HepG2 (cell line): ENCODE results near the gene CRTC2. TPM values are rescaled to one million over a fixed set of nuclear protein-coding genes. Genes with fewer than 3 reads are reported as not detected.

ENCODE experiments used
- CC2D1A ChIP-seq: sonication (generic); formaldehyde crosslinking; IDR thresholded peaks from 2 replicates; pipeline ENCODE4 v1.8.1; 2023; ENCODE audit warnings: mild to moderate bottlenecking, missing genetic modification reagents
- HDAC1 ChIP-seq: sonication (generic); formaldehyde crosslinking; IDR thresholded peaks from 2 replicates; pipeline ENCODE4 v1.5.1; 2020; ENCODE audit warnings: mild to moderate bottlenecking, missing genetic modification reagents
- KAT7 ChIP-seq: IDR thresholded peaks from 2 replicates; pipeline ENCODE4 v1.6.1; 2018; ENCODE audit warnings: borderline replicate concordance, missing compliant biosample characterization
- NAIF1 ChIP-seq: sonication (generic); formaldehyde crosslinking; IDR thresholded peaks from 2 replicates; pipeline ENCODE4 v1.5.0; 2020; ENCODE audit warnings: mild to moderate bottlenecking, missing genetic modification reagents, borderline replicate concordance
- POGZ ChIP-seq: sonication (generic); formaldehyde crosslinking; IDR thresholded peaks from 2 replicates; pipeline ENCODE4 v1.4.0; 2020; ENCODE audit warnings: mild to moderate bottlenecking, missing genetic modification reagents
- PRDM10 ChIP-seq: sonication (generic); formaldehyde crosslinking; IDR thresholded peaks from 2 replicates; pipeline ENCODE4 v1.4.0; 2020; ENCODE audit warnings: low read depth, missing genetic modification reagents
- REPIN1 ChIP-seq: sonication (generic); formaldehyde crosslinking; IDR thresholded peaks from 2 replicates; pipeline ENCODE4 v1.8.0; 2022; ENCODE audit warnings: missing genetic modification reagents, low read depth, mild to moderate bottlenecking, borderline replicate concordance
- RFXAP ChIP-seq: sonication (generic); formaldehyde crosslinking; IDR thresholded peaks from 2 replicates; pipeline ENCODE4 v1.4.0; 2020; ENCODE audit warnings: missing genetic modification reagents, borderline replicate concordance
- SIX1 ChIP-seq: sonication (generic); formaldehyde crosslinking; IDR thresholded peaks from 2 replicates; pipeline ENCODE4 v1.4.0; 2020; ENCODE audit warnings: missing genetic modification reagents, borderline replicate concordance
- SKIL ChIP-seq: sonication (generic); formaldehyde crosslinking; IDR thresholded peaks from 2 replicates; pipeline ENCODE4 v1.8.0; 2022; ENCODE audit warnings: missing genetic modification reagents, mild to moderate bottlenecking, moderate library complexity, borderline replicate concordance
- SOX13 ChIP-seq, 3 experiments: fragments of 450-650 bp in 1 of 3; sonication (generic) in 1 of 3; formaldehyde crosslinking in 1 of 3; IDR thresholded peaks in 2 of 3; conservative IDR thresholded peaks in 1 of 3; 2 replicates each; pipeline versions ENCODE4 v1.5.0 to v1.6.1; 2016 to 2020; ENCODE audit warnings: antibody characterized with exemption in 1 of 3, mild to moderate bottlenecking in 1 of 3, missing compliant biosample characterization in 1 of 3, missing genetic modification reagents in 1 of 3, moderate library complexity in 1 of 3
- U2AF1 ChIP-seq: fragments of 200-400 bp; formaldehyde crosslinking; optimal IDR thresholded peaks from 2 replicates; pipeline ENCODE3; 2017; ENCODE audit warnings: mild to moderate bottlenecking, low read depth, low read length
- ZBTB34 ChIP-seq: sonication (generic); formaldehyde crosslinking; IDR thresholded peaks from 2 replicates; pipeline ENCODE4 v1.8.0; 2022; ENCODE audit warnings: mild to moderate bottlenecking, missing genetic modification reagents
- ZFP36L1 ChIP-seq: sonication (generic); formaldehyde crosslinking; IDR thresholded peaks from 2 replicates; pipeline ENCODE4 v1.8.0; 2022; ENCODE audit warnings: mild to moderate bottlenecking, missing genetic modification reagents, moderate library complexity
- ZKSCAN5 ChIP-seq: sonication (generic); formaldehyde crosslinking; IDR thresholded peaks from 2 replicates; pipeline ENCODE4 v1.5.1; 2020; ENCODE audit warnings: mild to moderate bottlenecking, missing genetic modification reagents
- ZNF260 ChIP-seq: sonication (generic); formaldehyde crosslinking; IDR thresholded peaks from 2 replicates; pipeline ENCODE4 v1.4.0; 2020; ENCODE audit warnings: missing genetic modification reagents, low read depth, mild to moderate bottlenecking, borderline replicate concordance
- ZNF333 ChIP-seq: sonication (generic); formaldehyde crosslinking; IDR thresholded peaks from 2 replicates; pipeline ENCODE4 v1.4.0; 2020; ENCODE audit warnings: mild to moderate bottlenecking, missing genetic modification reagents, borderline replicate concordance
- ZNF335 ChIP-seq: sonication (generic); formaldehyde crosslinking; IDR thresholded peaks from 2 replicates; pipeline ENCODE4 v1.4.0; 2020; ENCODE audit warnings: missing genetic modification reagents
- ZNF34 ChIP-seq: sonication (generic); formaldehyde crosslinking; IDR thresholded peaks from 2 replicates; pipeline ENCODE4 v1.4.0; 2020; ENCODE audit warnings: mild to moderate bottlenecking, missing genetic modification reagents, borderline replicate concordance
- ZNF709 ChIP-seq: sonication (generic); formaldehyde crosslinking; IDR thresholded peaks from 2 replicates; pipeline ENCODE4 v1.5.0; 2020; ENCODE audit warnings: mild to moderate bottlenecking, missing genetic modification reagents
- ZNF790 ChIP-seq: sonication (generic); formaldehyde crosslinking; IDR thresholded peaks from 2 replicates; pipeline ENCODE4 v1.8.0; 2022; ENCODE audit warnings: missing genetic modification reagents, mild to moderate bottlenecking, borderline replicate concordance
- ZNF792 ChIP-seq: IDR thresholded peaks from 2 replicates; pipeline ENCODE4 v1.6.1; 2016
- ZSCAN21 ChIP-seq: sonication (generic); formaldehyde crosslinking; IDR thresholded peaks from 2 replicates; pipeline ENCODE4 v1.8.0; 2022; ENCODE audit warnings: mild to moderate bottlenecking, missing genetic modification reagents, moderate library complexity, borderline replicate concordance
- polyA plus RNA-seq, 8 experiments: library from polyadenylated mRNA; depleted of rRNA in 3 of 8; stranded (reverse) in 7 of 8; unstranded in 1 of 8; fragments of >200 nt; fragmentation: Illumina TruSeq in 4 of 8; extraction: Trizol in 4 of 8; gene quantifications; 2 replicates each; pipeline versions ENCODE4 v1.2.1 to v1.2.3, GENCODE V29; 2011 to 2016; ENCODE audit warnings: low read depth in 4 of 8, missing spikeins in 1 of 8, mixed read lengths in 1 of 8; ENCODE audit not compliant: insufficient read depth in 1 of 8
- total RNA-seq, 5 experiments: library from RNA; depleted of rRNA; stranded (reverse); fragments of >200 nt; fragmentation: Illumina TruSeq; extraction: Trizol; gene quantifications; 2 replicates each; pipeline ENCODE4 v1.2.3, GENCODE V29; 2016; ENCODE audit warnings: low read depth in 1 of 5

The CRTC2 gene
- total and polyA plus RNA-seq, 2 of the 13 experiments (the other 11 are each of a cell fraction or from before 2014, with no cell fraction given): 6.1 to 26.7 TPM

GRCh38 chr1:153953859-153954365 lies 4.5 kb downstream of the CRTC2 start (continued):
- TF ChIP-seq PRDM10 (CRISPR knock-in tag) (0 out of 2 replicates have a peak, but pooled peaks have one; percentile 29), SKIL (0 out of 2 replicates have a peak, but pooled peaks have one; percentile 23), ZBTB34 (CRISPR knock-in tag) (no peak), CC2D1A (no peak), SOX13 (IDR thresholded peaks at IDR 0.05) (no peak), SOX13 (CRISPR knock-in tag; conservative IDR thresholded peaks at IDR 0.05 in 1 of 2, IDR thresholded peaks at IDR 0.05 in 1 of 2) (peak in 1 of 2 experiments; percentile 21; a peak in 1 of 4 replicates), ZFP36L1 (0 out of 2 replicates have a peak, but pooled peaks have one; percentile 52), POGZ (CRISPR knock-in tag) (peak; percentile 46; the same call in 1 of the 2 replicates), HDAC1 (CRISPR knock-in tag) (peak; percentile 80), ZNF709 (CRISPR knock-in tag) (no peak), U2AF1 (no peak), NAIF1 (no peak), ZKSCAN5 (no peak), KAT7 (CRISPR knock-in tag) (no peak), ZNF34 (no peak), ZNF790 (no peak), ZNF792 (CRISPR knock-in tag) (peak; percentile 49; the same call in 1 of the 2 replicates), SIX1 (peak; percentile 34; the same call in 1 of the 2 replicates), ZNF333 (no peak), ZSCAN21 (CRISPR knock-in tag) (no peak), RFXAP (CRISPR knock-in tag) (no peak), ZNF335 (CRISPR knock-in tag) (no peak), REPIN1 (CRISPR knock-in tag) (peak; percentile 34; the same call in 1 of the 2 replicates), ZNF260 (CRISPR knock-in tag) (no peak)
